ENCODE results near the gene DOLPP1. TPM values are rescaled to one million over a fixed set of nuclear protein-coding genes. Genes with fewer than 3 reads are reported as not detected.
"Not testable (repeated sequence)": the region's sequence is repeated elsewhere in the genome, so short reads cannot be mapped to it uniquely, and the experiment has no call there.

Gene DOLPP1, protein sequence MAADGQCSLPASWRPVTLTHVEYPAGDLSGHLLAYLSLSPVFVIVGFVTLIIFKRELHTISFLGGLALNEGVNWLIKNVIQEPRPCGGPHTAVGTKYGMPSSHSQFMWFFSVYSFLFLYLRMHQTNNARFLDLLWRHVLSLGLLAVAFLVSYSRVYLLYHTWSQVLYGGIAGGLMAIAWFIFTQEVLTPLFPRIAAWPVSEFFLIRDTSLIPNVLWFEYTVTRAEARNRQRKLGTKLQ
- total RNA-seq = 12.7 and 23.1 TPM in 2 replicates

DNA sequence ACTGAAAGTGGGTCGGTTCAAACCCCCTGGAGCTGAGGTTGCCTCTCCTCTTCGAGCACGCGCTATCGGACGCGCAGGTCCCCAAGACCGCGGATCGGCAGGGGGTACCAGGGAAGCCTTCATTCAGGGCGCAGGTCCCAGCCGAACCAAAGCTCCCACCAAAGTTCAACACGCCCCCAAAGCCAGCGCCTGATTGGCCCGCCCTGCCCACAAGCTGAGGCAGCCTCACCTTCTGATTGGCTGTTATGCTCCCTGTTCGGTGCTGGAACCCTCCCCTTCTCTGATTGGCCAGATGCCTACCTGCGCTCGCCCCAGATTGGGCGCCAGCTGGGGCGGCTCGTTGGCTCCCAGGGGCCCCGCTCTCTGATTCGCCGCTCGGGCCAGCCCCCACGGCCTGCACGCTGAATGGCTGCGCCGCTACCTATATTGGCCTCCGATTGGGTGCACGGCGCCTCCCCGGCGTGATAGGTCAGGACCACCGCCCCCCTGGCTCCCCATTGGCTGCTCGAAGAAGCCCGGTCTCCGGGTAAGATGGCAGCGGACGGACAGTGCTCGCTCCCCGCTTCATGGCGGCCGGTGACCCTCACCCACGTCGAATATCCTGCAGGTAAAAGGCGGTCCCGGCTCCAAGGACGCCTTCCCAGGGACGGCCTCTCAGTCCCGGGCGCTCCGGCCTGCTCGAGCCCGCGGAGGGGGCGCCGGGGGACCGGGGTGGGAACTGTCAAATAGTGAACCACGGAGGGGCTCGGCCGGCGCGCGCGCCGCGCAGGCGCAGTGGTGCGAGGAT is at the start of gene DOLPP1:
Gene DOLPP1 (plus strand): TSS at position 511 of the 787 bp plus-strand sequence. CDS start 21 bp downstream, at position 532.
- peak within 1 kb of the TSS; percentile 75 for H3K4me3 ChIP-seq (ENCODE audit: low read depth, low read length)
- TF ChIP-seq, protein P1, sequence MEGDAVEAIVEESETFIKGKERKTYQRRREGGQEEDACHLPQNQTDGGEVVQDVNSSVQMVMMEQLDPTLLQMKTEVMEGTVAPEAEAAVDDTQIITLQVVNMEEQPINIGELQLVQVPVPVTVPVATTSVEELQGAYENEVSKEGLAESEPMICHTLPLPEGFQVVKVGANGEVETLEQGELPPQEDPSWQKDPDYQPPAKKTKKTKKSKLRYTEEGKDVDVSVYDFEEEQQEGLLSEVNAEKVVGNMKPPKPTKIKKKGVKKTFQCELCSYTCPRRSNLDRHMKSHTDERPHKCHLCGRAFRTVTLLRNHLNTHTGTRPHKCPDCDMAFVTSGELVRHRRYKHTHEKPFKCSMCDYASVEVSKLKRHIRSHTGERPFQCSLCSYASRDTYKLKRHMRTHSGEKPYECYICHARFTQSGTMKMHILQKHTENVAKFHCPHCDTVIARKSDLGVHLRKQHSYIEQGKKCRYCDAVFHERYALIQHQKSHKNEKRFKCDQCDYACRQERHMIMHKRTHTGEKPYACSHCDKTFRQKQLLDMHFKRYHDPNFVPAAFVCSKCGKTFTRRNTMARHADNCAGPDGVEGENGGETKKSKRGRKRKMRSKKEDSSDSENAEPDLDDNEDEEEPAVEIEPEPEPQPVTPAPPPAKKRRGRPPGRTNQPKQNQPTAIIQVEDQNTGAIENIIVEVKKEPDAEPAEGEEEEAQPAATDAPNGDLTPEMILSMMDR (conservative IDR thresholded peaks at IDR 0.05; ENCODE audit: low read depth, low read length) = no peak
- peak; percentile 84 for DNase-seq (ENCODE audit: low read depth)

DNA sequence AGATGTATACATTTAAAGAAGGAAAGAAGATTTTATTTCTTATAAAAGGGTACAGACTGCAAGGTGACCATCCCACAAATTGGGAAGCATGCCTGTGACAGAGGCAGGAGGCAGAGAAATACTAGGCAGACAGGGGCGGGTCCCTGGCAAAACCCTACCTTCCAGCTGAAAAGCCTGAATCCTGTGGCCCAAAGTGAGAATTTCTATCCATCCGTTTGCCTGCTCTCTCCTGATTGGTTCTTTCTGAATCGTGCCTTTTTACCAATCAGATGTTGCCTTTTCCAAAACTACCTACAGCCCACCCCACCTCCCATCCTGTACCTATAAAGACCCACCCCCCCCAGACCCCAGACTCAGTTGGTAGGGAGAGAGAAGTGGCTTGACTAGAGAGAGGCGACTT is 49.4 kb upstream of the DOLPP1 start:
- DNase-seq (ENCODE audit: low read depth) = no peak
- H3K4me3 ChIP-seq (ENCODE audit: low read depth, low read length) = no peak overlapping the region
- TF ChIP-seq, protein P1 (conservative IDR thresholded peaks at IDR 0.05; ENCODE audit: low read depth, low read length) = no peak

DNA sequence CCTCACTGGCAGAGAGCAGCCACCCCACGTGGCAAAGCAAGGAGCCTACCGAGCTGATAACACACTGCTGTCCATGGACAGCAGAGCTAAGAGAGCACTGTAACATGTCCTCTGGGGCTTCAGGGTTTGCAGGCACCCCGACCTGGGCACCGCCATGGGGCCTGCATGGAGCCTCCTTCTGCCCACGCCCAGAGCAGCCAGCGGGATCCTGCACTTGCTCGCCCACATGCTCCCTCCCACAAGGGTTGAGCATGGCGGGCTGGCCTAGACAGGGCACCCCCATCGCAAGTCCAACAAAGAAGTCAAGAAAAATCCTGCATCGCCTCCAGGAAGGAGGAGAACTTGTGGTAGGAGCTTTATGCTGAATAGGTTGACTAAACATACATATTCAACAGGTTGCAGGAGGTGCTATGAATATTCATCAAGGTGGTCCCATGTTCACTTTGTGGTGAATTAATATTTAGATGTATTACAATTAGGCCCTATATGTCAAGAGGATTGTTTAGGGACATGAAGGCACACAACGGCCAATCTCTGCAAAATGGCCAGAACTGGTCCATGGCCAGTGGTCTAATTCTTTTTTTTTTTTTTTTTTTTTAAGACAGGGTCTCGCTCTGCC is 48.3 kb upstream of the DOLPP1 start:
- TF ChIP-seq, protein P1 (conservative IDR thresholded peaks at IDR 0.05; ENCODE audit: low read depth, low read length) = no peak
- DNase-seq (ENCODE audit: low read depth) = no peak
- H3K4me3 ChIP-seq (ENCODE audit: low read depth, low read length) = no peak overlapping the region

DNA sequence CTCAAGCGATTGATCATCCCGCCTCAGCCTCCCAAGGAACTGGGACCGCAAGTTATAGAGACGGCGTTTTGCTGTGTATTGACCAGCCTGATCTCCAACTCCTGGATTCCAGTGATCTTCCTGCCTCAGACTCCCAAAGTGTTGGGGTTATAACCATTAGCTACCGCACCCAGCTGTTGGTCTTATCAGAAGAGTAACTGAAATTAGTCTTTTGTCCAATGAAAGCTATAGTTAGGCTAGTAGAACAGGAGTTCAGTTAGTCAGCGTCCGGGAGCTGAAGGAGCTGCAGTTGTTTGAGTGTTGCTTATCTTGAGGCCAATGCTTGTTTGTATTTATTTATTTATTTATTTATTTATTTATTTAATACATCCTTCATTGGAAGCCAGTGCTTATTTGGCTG is 47.7 kb upstream of the DOLPP1 start:
- TF ChIP-seq, protein P1 (conservative IDR thresholded peaks at IDR 0.05; ENCODE audit: low read depth, low read length) = no peak
- DNase-seq (ENCODE audit: low read depth) = no peak
- H3K4me3 ChIP-seq (ENCODE audit: low read depth, low read length) = no peak overlapping the region

DNA sequence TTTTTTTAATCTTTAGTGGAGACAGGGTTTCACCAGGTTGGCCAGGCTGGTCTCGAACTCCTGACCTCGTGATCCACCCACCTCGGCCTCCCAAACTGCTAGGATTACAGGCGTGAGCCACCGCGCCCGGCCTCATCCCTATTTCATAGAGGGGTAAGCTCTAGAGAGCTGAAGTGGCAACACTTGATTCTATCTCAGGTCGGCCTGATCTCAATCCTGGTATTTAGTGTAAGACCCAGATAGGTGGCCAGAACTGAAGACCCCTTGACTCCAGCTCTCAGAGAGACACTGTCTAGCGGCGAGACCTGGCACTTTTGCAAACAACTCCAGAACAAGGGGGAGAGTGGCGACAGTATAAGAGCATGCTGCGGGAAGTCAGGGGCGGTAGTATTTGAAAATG is 45.1 kb upstream of the DOLPP1 start:
- not testable (repeated sequence) for DNase-seq (ENCODE audit: low read depth)
- H3K4me3 ChIP-seq (ENCODE audit: low read depth, low read length) = peak overlapping the region; percentile 87

DNA sequence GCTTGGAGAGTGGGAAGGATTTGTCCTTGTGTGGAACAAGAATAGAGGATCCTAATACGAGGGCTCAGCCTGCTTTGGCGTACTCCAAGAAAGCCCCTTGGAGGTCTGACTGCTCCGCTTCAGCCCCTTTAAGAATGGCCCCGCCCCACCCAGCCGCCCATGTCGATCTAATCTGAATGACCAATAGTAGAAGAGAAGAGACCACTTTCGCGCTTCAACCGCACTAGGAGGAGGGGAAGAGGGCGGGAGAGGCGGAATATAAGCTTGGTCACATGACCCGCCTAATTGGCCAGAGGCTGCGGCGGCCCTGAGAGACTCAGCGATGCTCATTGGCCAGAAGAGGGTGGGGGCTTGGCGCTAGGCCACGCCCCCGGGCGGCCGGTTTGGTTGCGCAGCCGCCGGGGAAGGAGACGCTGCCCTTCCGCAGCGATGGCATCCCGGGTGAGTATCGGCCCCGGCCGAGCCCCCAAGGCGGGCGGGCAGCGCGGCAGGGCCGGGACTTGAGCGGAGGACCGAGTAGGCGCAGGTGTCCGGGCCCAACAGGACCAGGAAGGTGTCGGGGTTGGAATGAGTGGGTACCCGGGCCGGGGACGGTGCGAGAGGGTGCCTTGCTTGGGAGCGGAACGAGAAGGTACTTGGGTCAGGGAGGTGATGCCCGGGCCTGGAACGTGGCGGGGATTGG is 44.5 kb upstream of the DOLPP1 start, which contains the start of gene MIGA2:
Gene MIGA2 (plus strand): TSS at position 386 of the 682 bp plus-strand sequence. CDS start 3,969 bp downstream, outside the sequence.
- peak within 1 kb of the TSS; percentile 87 for H3K4me3 ChIP-seq (ENCODE audit: low read depth, low read length)
- TF ChIP-seq, protein P1 (conservative IDR thresholded peaks at IDR 0.05; ENCODE audit: low read depth, low read length) = no peak
- DNase-seq (ENCODE audit: low read depth) = peak; percentile 89
